Transverse colon (tissue), 4 donors: Measurements from ENCODE around the gene TRAF3IP3. TPM values are rescaled to one million over a fixed set of nuclear protein-coding genes. Genes with fewer than 3 reads are reported as not detected.

Experiments
- DNase-seq: peaks from one replicate; pipeline ENCODE4 v3.0.0-alpha.2; 2019
- H3K27ac ChIP-seq, 4 donors: fragments of 200-600 bp; sonication (generic); 2 replicates each; pipeline ENCODE4 v1.5.1; 2016 to 2018; ENCODE audit warnings: inconsistent platforms in 4 of 4
- H3K27me3 ChIP-seq: fragments of 200-600 bp; sonication (generic); 2 replicates; pipeline ENCODE4 v1.5.1; 2017; ENCODE audit warnings: inconsistent platforms
- H3K36me3 ChIP-seq, 4 donors: fragments of 200-600 bp; sonication (generic); 2 replicates each; pipeline ENCODE4 v1.5.1; 2017 to 2019; ENCODE audit warnings: inconsistent platforms in 4 of 4
- H3K4me1 ChIP-seq, 4 donors: fragments of 200-600 bp; sonication (generic); 2 replicates each; pipeline ENCODE4 v1.5.1; 2017 to 2020; ENCODE audit warnings: inconsistent platforms in 4 of 4
- H3K4me3 ChIP-seq, 4 donors: fragments of 200-600 bp; sonication (generic); 1 replicate in 1 of 4; 2 replicates in 3 of 4; pipeline versions ENCODE4 v1.5.1 to v1.6.1; 2017 to 2019; ENCODE audit warnings: inconsistent platforms in 4 of 4
- H3K9me3 ChIP-seq, 2 donors: fragments of 200-600 bp; sonication (generic); 2 replicates each; pipeline ENCODE4 v1.5.1; 2017 to 2019; ENCODE audit warnings: inconsistent platforms in 2 of 2
- CTCF ChIP-seq, 5 experiments: fragments of 200-600 bp in 3 of 5; fragments of 450-650 bp in 2 of 5; sonication (generic) in 3 of 5; IDR thresholded peaks; 1 replicate in 2 of 5; 2 replicates in 3 of 5; pipeline ENCODE4 v1.5.1; 2016 to 2017; ENCODE audit warnings: antibody characterized with exemption in 5 of 5, inconsistent platforms in 3 of 5, mild to moderate bottlenecking in 2 of 5, moderate library complexity in 1 of 5
- EP300 ChIP-seq: sonication (generic); formaldehyde crosslinking; IDR thresholded peaks from one replicate; pipeline ENCODE4 v1.6.1; 2017; ENCODE audit warnings: antibody characterized with exemption, low read depth
- POLR2A ChIP-seq: fragments of 450-650 bp; IDR thresholded peaks from one replicate; pipeline ENCODE4 v1.6.1; 2016; ENCODE audit warnings: antibody characterized with exemption, mild to moderate bottlenecking, moderate library complexity
- POLR2AphosphoS5 ChIP-seq, 3 donors: sonication (generic); formaldehyde crosslinking; IDR thresholded peaks; one replicate each; pipeline ENCODE4 v1.6.1; 2016; ENCODE audit warnings: antibody characterized with exemption in 3 of 3
- WGBS, 2 donors: methylation state at CpG; one replicate each; pipeline ENCODE4 v1.1.5; 2018; ENCODE audit warnings: low coverage in 1 of 2; 5-methylcytosine and 5-hydroxymethylcytosine counted together
- in situ Hi-C, 4 donors: fragments of 200-750 bp; cut with MboI; loops; one replicate each; pipeline versions ENCODE4 v1.15.0 to v1.15.1; 2017; ENCODE audit warnings: low sequenced_read_pairs in 3 of 4, low pct_ligation_motif_present in 1 of 4, low pct_unique_long_range_greater_than_20kb in 1 of 4
- intact Hi-C: fragments of 100-400 bp; cut with DNase I; formaldehyde crosslinking; loops from one replicate; pipeline ENCODE4 v1.15.1; 2023; ENCODE audit warnings: low total_unique reads
- total RNA-seq, 4 donors: library from RNA; depleted of rRNA; stranded (reverse); fragments of >200 nt; gene quantifications; one replicate each; pipeline ENCODE4 v1.1.0, GENCODE V29; 2016

The TRAF3IP3 gene
- total RNA-seq, 4 donors from 2014 or later = 2.3 to 17.6 (median 6.8) TPM

- WGBS, 2 donors = 76 to 86% methylated on average over 4 of the region's 4 CpGs
- intact Hi-C loops = loop anchor here (5.0 kb wide), 1 partner anchor 171 kb away; no protein-coding TSS in a partner anchor
These were observed 7.2 kb upstream of the TRAF3IP3 start for GRCh38 chr1:209748620-209749019.

GRCh38 chr1:209749205-209749604 is 6.6 kb upstream of the TRAF3IP3 start:
- in situ Hi-C loops = no loop called here
- Histone ChIP-seq H3K9me3 (no peaks in the 10 kb centered on the region), H3K27me3 (no peaks in the 10 kb centered on the region), H3K4me1 (peaks cover 0 to 7% (median 2%) of the 10 kb centered on the region in 4 donors), H3K36me3 (no peaks in the 10 kb centered on the region), H3K27ac (no peak overlapping the region), H3K4me3 (no peak overlapping the region)
- WGBS, 2 donors = 58 to 65% methylated on average over 2 of the region's 2 CpGs
- TF ChIP-seq CTCF (IDR thresholded peaks at IDR 0.05) (no peak), POLR2A (no peak), EP300 (no peak), POLR2AphosphoS5 (IDR thresholded peaks at IDR 0.05) (no peak)
- no peak for DNase-seq
- intact Hi-C loops = loop anchor here (5.0 kb wide), 1 partner anchor 172 kb away; no protein-coding TSS in a partner anchor

More at GRCh38 chr1:209748620-209749019, 7.2 kb upstream of the TRAF3IP3 start:
- no peaks in the 10 kb centered on the region for H3K36me3 ChIP-seq
- H3K9me3 ChIP-seq = no peaks in the 10 kb centered on the region
- H3K4me3 ChIP-seq = no peak overlapping the region
- no peak for DNase-seq
- in situ Hi-C loops = no loop called here
- H3K27ac ChIP-seq = no peak overlapping the region
- H3K27me3 ChIP-seq = no peaks in the 10 kb centered on the region
- H3K4me1 ChIP-seq = peaks cover 0 to 7% (median 2%) of the 10 kb centered on the region in 4 donors
- TF ChIP-seq POLR2AphosphoS5 (IDR thresholded peaks at IDR 0.05) = no peak
- TF ChIP-seq EP300 = no peak
- TF ChIP-seq POLR2A = no peak
- no peak for TF ChIP-seq CTCF (IDR thresholded peaks at IDR 0.05)

GRCh38 chr1:209749670-209750323 is 6.1 kb upstream of the TRAF3IP3 start:
- H3K27ac ChIP-seq = no peak overlapping the region
- no peaks in the 10 kb centered on the region for H3K27me3 ChIP-seq
- H3K4me3 ChIP-seq = no peak overlapping the region
- in situ Hi-C loops = no loop called here
- no peak for DNase-seq
- intact Hi-C loops = loop anchor here (5.0 kb wide), 1 partner anchor 172 kb away; no protein-coding TSS in a partner anchor
- H3K36me3 ChIP-seq = no peaks in the 10 kb centered on the region
- 61 to 72% methylated on average over 5 to 6 of the region's 6 CpGs for WGBS, 2 donors
- no peaks in the 10 kb centered on the region for H3K9me3 ChIP-seq
- H3K4me1 ChIP-seq = peaks cover 0 to 7% (median 2%) of the 10 kb centered on the region in 4 donors
- TF ChIP-seq POLR2A (no peak), CTCF (IDR thresholded peaks at IDR 0.05) (no peak), EP300 (no peak), POLR2AphosphoS5 (IDR thresholded peaks at IDR 0.05) (no peak)

- Histone ChIP-seq H3K9me3 (no peaks in the 10 kb centered on the region), H3K27ac (peak overlapping the region; percentile 22 to 58 (median 32)), H3K27me3 (no peaks in the 10 kb centered on the region), H3K4me3 (no peak overlapping the region), H3K4me1 (peaks cover 0 to 11% (median 2%) of the 10 kb centered on the region in 4 donors), H3K36me3 (no peaks in the 10 kb centered on the region)
- intact Hi-C loops = loop anchor here (1.0 kb wide), 1 partner anchor 20 kb away; no protein-coding TSS in a partner anchor
- in situ Hi-C loops = no loop called here
- TF ChIP-seq POLR2AphosphoS5 (IDR thresholded peaks at IDR 0.05) = no peak
- DNase-seq = no peak
- WGBS, 2 donors = 37 to 47% methylated on average over 4 to 5 of the region's 5 CpGs
These were observed 4.1 kb upstream of the TRAF3IP3 start for GRCh38 chr1:209751627-209752231.
